Mammary epithelial cell (primary cell): ENCODE measurements around the gene ANKRD11.

Source experiments
- CTCF ChIP-seq, 2 donors: IDR thresholded peaks in 1 of 2; conservative IDR thresholded peaks in 1 of 2; 2 replicates each; pipeline ENCODE4 v1.5.1; 2011 to 2012; ENCODE audit warnings: inconsistent platforms in 2 of 2, low read length in 2 of 2, mild to moderate bottlenecking in 2 of 2, control low read depth in 1 of 2, low read depth in 1 of 2; ENCODE audit not compliant: insufficient read depth in 1 of 2; ENCODE audit errors: extremely low read depth in 1 of 2
- EZH2 ChIP-seq: IDR thresholded peaks from 2 replicates; pipeline ENCODE4 v1.6.1; 2012; ENCODE audit warnings: low read length, inconsistent platforms, borderline replicate concordance

DNA sequence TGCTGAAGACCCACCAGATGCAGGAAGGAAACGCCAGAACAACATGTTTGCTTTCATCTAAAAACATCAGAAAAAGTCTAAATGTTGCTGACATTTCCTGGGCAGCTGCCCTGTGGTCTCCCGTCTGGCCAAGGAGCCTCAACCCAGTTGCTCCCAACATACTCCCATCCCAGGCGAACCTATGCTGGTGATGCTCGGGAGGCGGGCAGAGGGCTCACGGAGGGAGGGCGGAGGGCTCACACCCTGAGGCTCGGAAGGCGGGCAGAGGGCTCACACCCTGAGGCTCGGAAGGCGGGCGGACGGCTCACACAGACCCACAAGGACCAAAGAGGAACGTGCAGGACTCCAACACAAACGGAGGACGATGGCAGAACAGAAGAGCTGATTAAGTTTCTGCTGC is 135.4 kb downstream of the ANKRD11 start:
- TF ChIP-seq CTCF (conservative IDR thresholded peaks at IDR 0.05 in 1 of 2, IDR thresholded peaks at IDR 0.05 in 1 of 2; ENCODE audit: extremely low read depth in 1 of 2, insufficient read depth in 1 of 2, low read depth in 1 of 2, low read length in 2 of 2) (no peak), EZH2 (no peak)
